Measurements from ENCODE around the gene PADI4. TPM values are rescaled to one million over a fixed set of nuclear protein-coding genes. Genes with fewer than 3 reads are reported as not detected.

Gene PADI4
- total and polyA plus RNA-seq, 2 of the 8 experiments (the other 6 are each of a cell fraction or from before 2014, with no cell fraction given), result 0.29 TPM; not detected in 1

- H3K4me2 ChIP-seq (ENCODE audit: insufficient read depth in 1 of 2, low read depth in 2 of 2, low read length in 2 of 2), result no peak overlapping the region
- H4K8ac ChIP-seq (ENCODE audit: extremely low read depth, insufficient read depth, low read length), result no peak overlapping the region
- no peaks in the 10 kb centered on the region for H3K36me3 ChIP-seq (ENCODE audit: control insufficient read depth in 2 of 4, insufficient read depth in 4 of 4, low read length in 3 of 4)
- H3K9me3 ChIP-seq (ENCODE audit: insufficient read depth in 2 of 2, low read depth in 1 of 2, low read length in 1 of 2), result no peaks in the 10 kb centered on the region
- H3K23me2 ChIP-seq (ENCODE audit: low read depth, low read length), result peaks cover 4% of the 10 kb centered on the region; the same call in 1 of the 2 replicates
- 53% methylated on average over 20 of the region's 20 CpGs; no CpG with 5 or more reads in 1 of the 2 experiments for WGBS, 2 experiments (ENCODE audit: extremely low coverage in 1 of 2, insufficient coverage in 1 of 2, insufficient read length in 1 of 2, insufficient replicate concordance in 2 of 2, low coverage in 1 of 2, low lambda C conversion rate in 2 of 2, missing lambda C conversion rate in 1 of 2)
- H2AFZ ChIP-seq (ENCODE audit: low read length), result no peak overlapping the region; the same call in 1 of the 2 replicates
- H3K18ac ChIP-seq (ENCODE audit: extremely low read depth, low read length), result no peak overlapping the region
- peak; percentile 23 to 96 for DNase-seq (ENCODE audit: low read depth in 1 of 2, low spot score in 2 of 2)
- no peak overlapping the region for H2BK20ac ChIP-seq (ENCODE audit: low read length)
- no peak overlapping the region for H3K4me3 ChIP-seq (ENCODE audit: extremely low read depth in 1 of 4, insufficient read depth in 2 of 4, low read depth in 3 of 4, low read length in 4 of 4)
- H4K91ac ChIP-seq (replicated peaks; ENCODE audit: insufficient read length, low read length), result no peak overlapping the region
- no peak overlapping the region for H3K56ac ChIP-seq (replicated peaks; ENCODE audit: insufficient read length, low read depth, low read length)
- H3K4me1 ChIP-seq (replicated peaks in 1 of 4; ENCODE audit: control insufficient read depth in 3 of 4, insufficient read depth in 4 of 4, low read length in 3 of 4), result no peaks in the 10 kb centered on the region
- no peak overlapping the region for H2BK15ac ChIP-seq (ENCODE audit: low read length)
- H3K79me2 ChIP-seq (ENCODE audit: control insufficient read depth in 1 of 2, insufficient read depth in 2 of 2, low read length in 2 of 2), result no peaks in the 10 kb centered on the region
- no peak overlapping the region for H2BK12ac ChIP-seq (ENCODE audit: low read depth, low read length)
- no peak overlapping the region for H3K14ac ChIP-seq (ENCODE audit: insufficient read length)
- H2BK120ac ChIP-seq (replicated peaks; ENCODE audit: low read depth, low read length), result no peak overlapping the region
- H3K27ac ChIP-seq (ENCODE audit: low read depth, low read length), result no peak overlapping the region
- peaks cover 0 to 3% (median 0%) of the 10 kb centered on the region in 4 experiments; a peak in 3 of 7 replicates for H3K27me3 ChIP-seq (replicated peaks in 1 of 4; ENCODE audit: control insufficient read depth in 3 of 4, extremely low read depth in 1 of 4, insufficient read depth in 3 of 4, low read length in 3 of 4)
- H2BK5ac ChIP-seq (ENCODE audit: low read depth, low read length), result no peak overlapping the region
- no peak overlapping the region for H3K4ac ChIP-seq (replicated peaks; ENCODE audit: insufficient read length, low read depth, low read length)
- no peak overlapping the region for H3K9ac ChIP-seq (replicated peaks in 1 of 4; ENCODE audit: extremely low read depth in 1 of 4, low read depth in 3 of 4, low read length in 3 of 4)
- ChIA-PET CTCF (ENCODE audit: partially characterized antibody) (interaction anchor here (0.7 to 4.0 kb wide), 50 partner anchors 9 to 275 kb away, joined by 3 to 16 read pairs (median 4); partner anchors contain the start of genes PADI2, PADI4 and PADI6), POLR2A (ENCODE audit: partially characterized antibody) (no interaction called here)
- no peak overlapping the region for H2AK5ac ChIP-seq (ENCODE audit: low read depth, low read length)
- no peak overlapping the region for H3K23ac ChIP-seq (ENCODE audit: insufficient read length)
- no peak overlapping the region for H4K5ac ChIP-seq (ENCODE audit: insufficient read length, low read depth, low read length)
- no peaks in the 10 kb centered on the region for H3K79me1 ChIP-seq (ENCODE audit: low read depth, low read length)
- H4K20me1 ChIP-seq (replicated peaks in 1 of 2; ENCODE audit: control insufficient read depth in 1 of 2, insufficient read depth in 2 of 2, low read length in 2 of 2), result no peaks in the 10 kb centered on the region
- FAIRE-seq, result peak; percentile 55
- TF ChIP-seq JUN (IDR thresholded peaks at IDR 0.05; ENCODE audit: low read depth, low read length), result no peak
- peak; percentile 72 to 82 for TF ChIP-seq RAD21 (IDR thresholded peaks at IDR 0.05 in 1 of 2, conservative IDR thresholded peaks at IDR 0.05 in 1 of 2; ENCODE audit: low read depth in 2 of 2, low read length in 2 of 2)
- TF ChIP-seq HDAC2 (IDR thresholded peaks at IDR 0.05; ENCODE audit: borderline replicate concordance in 1 of 2, low read depth in 2 of 2, low read length in 2 of 2), result no peak
- TF ChIP-seq TAF7 (optimal IDR thresholded peaks at IDR 0.05; ENCODE audit: borderline replicate concordance, low read depth, low read length), result no peak
- TF ChIP-seq YY1 (IDR thresholded peaks at IDR 0.05; ENCODE audit: low read depth, low read length), result 0 out of 2 replicates have a peak, but pooled peaks have one; percentile 37
- TF ChIP-seq TCF12 (IDR thresholded peaks at IDR 0.05; ENCODE audit: low read depth, low read length), result no peak
- no peak for TF ChIP-seq ATF2 (IDR thresholded peaks at IDR 0.05; ENCODE audit: low read length)
- no peak for TF ChIP-seq BACH1 (IDR thresholded peaks at IDR 0.05; ENCODE audit: low read length)
- peak; percentile 49; the same call in 1 of the 2 replicates for TF ChIP-seq KDM1A (IDR thresholded peaks at IDR 0.05; ENCODE audit: borderline replicate concordance, low read length)
Measured at GRCh38 chr1:17335821-17336710, 28.1 kb downstream of the PADI4 start.

Data from H1 (cell line).